ENCODE data around the gene NAV1. TPM values are rescaled to one million over a fixed set of nuclear protein-coding genes. Genes with fewer than 3 reads are reported as not detected.
"Not testable (repeated sequence)": the region's sequence is repeated elsewhere in the genome, so short reads cannot be mapped to it uniquely, and the experiment has no call there.

Gene NAV1
- total RNA-seq, 1 donor from 2014 or later = 0.40 TPM

DNA sequence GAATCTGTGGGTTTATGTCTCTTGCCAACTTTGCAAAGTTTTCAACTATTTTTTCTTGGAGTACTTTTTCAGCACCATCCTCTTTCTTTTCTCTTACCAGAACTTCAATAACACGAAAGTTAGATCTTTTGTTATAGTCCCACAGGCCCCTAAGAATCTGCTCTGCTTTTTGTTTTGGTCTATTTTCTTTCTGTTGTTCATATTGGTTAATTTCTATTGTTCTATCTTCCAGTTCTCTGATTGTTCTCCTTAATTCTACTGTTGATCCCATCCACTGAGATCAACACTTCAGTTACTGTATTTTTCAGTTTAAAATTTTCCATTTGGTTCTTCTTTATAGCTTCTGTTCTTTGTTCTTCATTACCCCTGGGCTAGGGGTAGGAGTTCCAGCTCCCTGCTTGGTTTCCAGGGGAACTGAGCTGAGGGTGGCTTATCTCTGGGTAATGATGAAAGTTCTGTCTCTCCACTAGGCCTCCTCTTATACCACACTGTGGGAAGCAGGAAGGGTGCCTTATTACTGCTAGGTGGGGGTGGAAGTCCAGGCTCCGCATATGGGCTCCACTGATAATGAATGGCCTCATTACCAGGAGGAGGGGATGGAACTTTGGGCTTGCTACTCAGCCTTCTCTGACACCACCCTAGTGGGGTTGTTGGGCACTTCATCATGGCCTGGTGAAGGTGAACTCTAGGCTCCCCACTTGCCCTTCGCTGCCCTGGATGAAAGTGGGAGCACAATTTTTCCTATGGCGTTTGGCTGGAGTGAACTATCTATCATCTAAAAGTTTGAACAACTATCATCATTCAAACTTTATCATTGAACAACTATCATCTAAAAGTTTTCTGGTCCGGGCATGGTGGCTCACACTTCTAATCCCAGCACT lies 39.3 kb downstream of the NAV1 start:
- no peak overlapping the region for H3K4me3 Mint-ChIP-seq
- H3K4me1 Mint-ChIP-seq = no peaks in the 10 kb centered on the region
- no peaks in the 10 kb centered on the region for H3K36me3 Mint-ChIP-seq (ENCODE audit: low read depth)
- intact Hi-C loops (cut with micrococcal nuclease) = no loop called here
- H3K9me3 Mint-ChIP-seq = no peaks in the 10 kb centered on the region
- no peak for DNase-seq
- no peak overlapping the region for H3K27ac Mint-ChIP-seq
- peaks cover 5% of the 10 kb centered on the region for H3K27me3 Mint-ChIP-seq

DNA sequence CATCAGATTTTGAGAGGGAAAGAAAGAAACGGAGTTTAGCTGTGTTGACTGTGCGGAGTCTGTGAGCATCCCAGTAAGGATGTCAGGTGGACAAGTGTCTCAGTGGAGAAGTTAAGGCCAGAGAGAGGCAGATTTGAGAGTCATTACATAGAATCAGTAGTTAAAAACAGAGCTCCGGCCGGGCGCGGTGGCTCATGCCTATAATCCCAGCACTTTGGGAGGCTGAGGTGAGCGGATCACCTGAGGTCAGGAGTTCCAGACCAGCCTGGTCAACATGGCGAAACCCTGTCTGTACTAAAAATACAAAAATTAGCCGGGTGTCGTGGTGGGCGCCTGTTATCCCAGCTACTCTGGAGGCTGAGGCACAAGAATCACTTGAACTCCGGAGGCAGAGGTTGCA lies 42.4 kb downstream of the NAV1 start:
- peaks cover 14% of the 10 kb centered on the region for H3K27me3 Mint-ChIP-seq
- intact Hi-C loops (cut with micrococcal nuclease); H3K4me1 Mint-ChIP-seq; H3K36me3 Mint-ChIP-seq (ENCODE audit: low read depth); DNase-seq; H3K27ac Mint-ChIP-seq; H3K9me3 Mint-ChIP-seq; H3K4me3 Mint-ChIP-seq: not testable (repeated sequence)

DNA sequence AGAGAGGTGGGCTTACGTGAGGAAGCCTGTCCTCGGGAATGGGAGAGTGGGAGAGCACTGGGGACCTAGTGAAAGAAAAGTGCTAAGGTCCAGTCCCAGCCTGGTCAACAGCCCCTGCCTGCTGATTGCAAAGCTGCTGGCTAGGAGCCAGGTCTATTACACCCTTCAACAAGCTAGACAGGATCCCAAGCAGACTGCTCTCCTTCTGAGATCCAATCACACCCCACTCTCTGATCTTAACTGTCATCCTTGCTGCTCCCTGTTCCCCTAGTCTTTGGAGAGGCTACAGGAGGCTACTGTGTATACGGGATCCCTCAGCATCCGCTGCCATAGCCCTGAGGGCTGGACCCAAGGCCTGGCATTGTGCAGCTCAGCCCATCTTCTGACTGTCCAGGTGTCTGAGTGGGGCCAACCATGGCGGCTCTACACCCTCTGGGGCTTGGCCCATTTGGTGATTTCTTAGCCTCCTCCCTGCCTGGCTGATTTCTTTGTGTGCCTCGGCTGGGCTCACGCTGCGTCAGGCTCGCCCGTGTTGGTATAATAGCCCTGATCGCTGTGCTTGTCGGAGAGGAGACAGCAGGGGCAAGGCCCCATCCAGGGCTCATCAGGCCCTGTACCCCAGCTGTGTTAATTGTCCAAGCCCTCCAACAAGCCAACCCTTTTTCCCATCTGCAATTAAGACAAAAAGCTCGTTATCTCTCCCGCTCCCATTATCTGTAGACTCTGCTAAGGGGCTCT lies 43.9 kb downstream of the NAV1 start:
- intact Hi-C loops (cut with micrococcal nuclease) = no loop called here
- Mint-ChIP-seq H3K36me3 (ENCODE audit: low read depth) (no peaks in the 10 kb centered on the region), H3K27me3 (peaks cover 12% of the 10 kb centered on the region), H3K4me3 (no peak overlapping the region), H3K9me3 (no peaks in the 10 kb centered on the region), H3K27ac (no peak overlapping the region), H3K4me1 (no peaks in the 10 kb centered on the region)
- no peak for DNase-seq

DNA sequence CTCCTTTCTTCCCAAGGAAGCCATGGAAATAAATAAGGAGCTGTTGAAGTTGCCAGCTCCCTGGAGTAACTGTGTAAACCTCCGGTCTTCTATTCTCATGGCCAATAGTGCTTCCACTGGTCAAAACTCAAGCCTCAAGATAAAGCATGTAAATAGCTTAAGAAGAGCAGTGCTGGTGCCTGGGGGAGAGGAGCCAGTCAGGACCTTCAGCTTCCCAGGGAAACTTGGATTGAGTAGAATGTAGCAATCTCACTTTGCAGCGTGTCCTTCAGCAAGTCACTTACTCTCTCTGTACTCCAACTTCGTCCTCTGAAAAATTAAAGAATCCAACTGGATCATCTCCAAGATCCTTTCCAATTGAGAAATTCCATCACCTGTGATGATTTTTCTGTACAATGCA lies 44.7 kb downstream of the NAV1 start:
- Mint-ChIP-seq H3K4me3 (no peak overlapping the region), H3K27me3 (peaks cover 12% of the 10 kb centered on the region), H3K9me3 (no peaks in the 10 kb centered on the region), H3K36me3 (ENCODE audit: low read depth) (no peaks in the 10 kb centered on the region), H3K4me1 (no peaks in the 10 kb centered on the region), H3K27ac (no peak overlapping the region)
- intact Hi-C loops (cut with micrococcal nuclease) = no loop called here
- DNase-seq = no peak

DNA sequence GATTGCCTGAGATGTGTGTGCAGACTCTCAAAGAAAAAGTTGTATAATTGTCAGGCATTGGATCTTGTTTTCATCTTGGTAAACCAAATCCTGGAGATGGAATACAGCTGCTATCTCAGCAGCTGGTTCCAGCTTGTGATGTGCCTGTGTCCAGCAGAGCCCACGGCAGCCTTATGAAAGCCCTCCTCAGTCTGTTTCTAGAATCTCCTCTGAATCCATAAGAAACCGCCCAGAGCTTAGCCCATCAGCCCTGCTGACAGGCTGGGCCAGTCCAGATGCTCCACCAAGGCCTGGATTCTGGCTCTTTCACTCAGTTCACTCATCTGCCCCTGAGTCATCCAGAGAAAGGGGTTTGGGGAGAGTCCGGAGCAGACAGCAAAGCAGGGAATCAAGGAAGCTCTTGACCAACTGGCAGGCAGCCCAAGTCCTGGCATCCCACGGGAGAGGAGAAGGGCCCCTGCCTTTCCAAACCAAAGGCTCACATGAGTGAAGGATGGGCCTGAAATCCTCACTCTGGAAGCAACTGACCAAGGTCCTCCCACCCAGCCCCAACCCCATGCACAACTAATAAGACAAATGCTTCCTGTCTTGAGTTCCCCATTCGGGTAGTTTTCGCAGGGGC lies 45.7 kb downstream of the NAV1 start:
- no peaks in the 10 kb centered on the region for H3K36me3 Mint-ChIP-seq (ENCODE audit: low read depth)
- intact Hi-C loops (cut with micrococcal nuclease) = no loop called here
- peaks cover 12% of the 10 kb centered on the region for H3K27me3 Mint-ChIP-seq
- H3K27ac Mint-ChIP-seq = no peak overlapping the region
- H3K4me1 Mint-ChIP-seq = no peaks in the 10 kb centered on the region
- no peak for DNase-seq
- H3K9me3 Mint-ChIP-seq = no peaks in the 10 kb centered on the region
- no peak overlapping the region for H3K4me3 Mint-ChIP-seq

DNA sequence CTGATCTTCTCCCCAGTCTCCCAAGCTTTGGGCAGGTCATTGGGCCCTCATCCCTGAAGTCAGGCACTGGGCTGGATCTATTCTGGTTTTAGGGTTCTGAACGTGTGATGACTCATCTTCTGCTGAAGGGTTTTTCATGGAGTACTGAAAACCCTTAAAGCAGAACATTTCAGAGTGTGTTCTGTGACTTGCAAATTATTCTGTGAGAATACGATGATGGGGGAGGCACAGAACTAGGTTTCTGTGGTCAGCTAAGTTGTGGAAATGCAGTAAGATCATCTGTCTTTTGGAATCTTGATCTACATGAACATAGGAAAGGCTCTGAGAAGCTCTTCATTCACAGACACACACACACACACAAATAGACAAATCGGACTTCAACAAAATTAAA lies 46.2 kb downstream of the NAV1 start:
- H3K4me1 Mint-ChIP-seq = no peaks in the 10 kb centered on the region
- no peaks in the 10 kb centered on the region for H3K9me3 Mint-ChIP-seq
- H3K27ac Mint-ChIP-seq = no peak overlapping the region
- intact Hi-C loops (cut with micrococcal nuclease) = no loop called here
- no peak overlapping the region for H3K4me3 Mint-ChIP-seq
- no peak for DNase-seq
- H3K36me3 Mint-ChIP-seq (ENCODE audit: low read depth) = no peaks in the 10 kb centered on the region
- H3K27me3 Mint-ChIP-seq = peaks cover 12% of the 10 kb centered on the region

DNA sequence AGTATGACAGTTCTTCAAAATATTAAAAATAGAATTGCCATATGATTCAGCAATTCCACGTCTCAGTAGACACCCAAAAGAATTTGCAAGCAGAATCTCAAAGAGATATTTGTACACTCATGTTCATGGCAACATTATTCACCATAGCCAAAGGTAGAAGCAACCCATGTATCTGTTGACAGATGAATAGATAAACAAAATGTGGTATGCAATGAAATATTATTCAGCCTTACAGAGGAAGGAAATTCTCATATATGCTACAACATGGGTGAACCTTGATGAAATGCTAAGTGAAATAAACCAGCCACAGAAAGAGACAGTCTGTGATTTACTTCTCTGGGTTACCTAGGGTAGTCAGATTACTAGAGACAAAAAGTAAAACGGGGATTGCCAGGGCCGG lies 47.0 kb downstream of the NAV1 start:
- intact Hi-C loops (cut with micrococcal nuclease) = no loop called here
- DNase-seq = no peak
- H3K4me3 Mint-ChIP-seq = no peak overlapping the region
- no peaks in the 10 kb centered on the region for H3K36me3 Mint-ChIP-seq (ENCODE audit: low read depth)
- H3K4me1 Mint-ChIP-seq = no peaks in the 10 kb centered on the region
- H3K27ac Mint-ChIP-seq = no peak overlapping the region
- no peaks in the 10 kb centered on the region for H3K9me3 Mint-ChIP-seq
- peaks cover 12% of the 10 kb centered on the region for H3K27me3 Mint-ChIP-seq

DNA sequence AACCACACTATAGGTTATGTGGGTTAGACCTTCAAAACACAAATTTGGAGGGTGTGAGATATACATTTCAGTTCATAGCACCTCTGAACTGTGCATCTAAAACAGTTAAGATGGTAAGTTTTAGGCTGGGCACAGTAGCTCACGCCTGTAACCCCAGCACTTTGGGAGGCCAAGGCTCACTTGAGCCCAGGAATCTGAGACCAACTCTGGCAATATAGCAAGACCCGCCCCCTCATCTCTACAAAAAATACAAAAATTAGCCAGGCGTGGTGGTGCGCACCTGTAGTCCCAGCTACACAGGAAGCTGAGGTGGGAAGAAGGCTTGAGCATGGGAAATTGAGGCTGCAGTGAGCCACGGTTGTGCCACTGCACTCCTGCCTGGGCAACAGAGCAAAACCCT lies 47.9 kb downstream of the NAV1 start:
- no peaks in the 10 kb centered on the region for H3K4me1 Mint-ChIP-seq
- intact Hi-C loops (cut with micrococcal nuclease) = no loop called here
- no peaks in the 10 kb centered on the region for H3K36me3 Mint-ChIP-seq (ENCODE audit: low read depth)
- no peak overlapping the region for H3K27ac Mint-ChIP-seq
- H3K4me3 Mint-ChIP-seq = no peak overlapping the region
- H3K9me3 Mint-ChIP-seq = no peaks in the 10 kb centered on the region
- peaks cover 10% of the 10 kb centered on the region for H3K27me3 Mint-ChIP-seq
- no peak for DNase-seq

DNA sequence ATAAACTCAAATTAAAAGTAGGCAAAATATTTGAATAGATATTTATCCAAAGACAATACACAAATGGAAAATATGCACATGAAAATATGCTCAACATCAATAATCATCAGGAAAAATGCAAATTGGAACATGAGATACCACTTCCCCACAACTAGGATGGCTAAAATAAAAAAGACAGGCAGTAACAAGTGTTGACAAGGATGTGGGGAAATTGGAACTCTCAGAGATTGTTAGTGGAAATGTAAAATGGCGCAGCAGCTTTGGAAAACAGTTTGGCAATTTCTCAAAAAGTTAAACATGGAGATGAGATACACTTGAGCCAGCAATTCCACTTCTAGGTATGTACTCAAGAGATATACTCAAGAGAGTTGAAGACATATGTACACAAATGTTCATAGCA lies 48.8 kb downstream of the NAV1 start:
- H3K27me3 Mint-ChIP-seq = peaks cover 10% of the 10 kb centered on the region
- H3K36me3 Mint-ChIP-seq (ENCODE audit: low read depth) = no peaks in the 10 kb centered on the region
- no peaks in the 10 kb centered on the region for H3K9me3 Mint-ChIP-seq
- DNase-seq = no peak
- intact Hi-C loops (cut with micrococcal nuclease) = no loop called here
- H3K4me1 Mint-ChIP-seq = no peaks in the 10 kb centered on the region
- no peak overlapping the region for H3K4me3 Mint-ChIP-seq
- H3K27ac Mint-ChIP-seq = no peak overlapping the region

Other genes starting within 250 kb of the NAV1 start
- not detected in 2 replicates for gene TNNT2, start 161.4 kb upstream of the NAV1 start, total RNA-seq
- gene LAD1, start 139.8 kb upstream of the NAV1 start, total RNA-seq = not detected in 2 replicates
- not detected in 2 replicates for gene TNNI1, start 117.4 kb upstream of the NAV1 start, total RNA-seq
- 11.7 and 12.0 TPM in 2 replicates for gene PHLDA3, start 69.9 kb upstream of the NAV1 start, total RNA-seq
- 59.0 and 60.6 TPM in 2 replicates for gene CSRP1, start 32.0 kb upstream of the NAV1 start, total RNA-seq

Data from activated CD4-positive, alpha-beta T cell treated with anti-CD3 and anti-CD28 coated beads, Interleukin-2, amount 10 ng/mL, durations not matched to agents 24 days and 14 days (primary cell).